ENCODE results near the gene SCAPER.

- no peak for TF ChIP-seq REST (IDR thresholded peaks at IDR 0.05; ENCODE audit: insufficient read depth in 1 of 2, low read depth in 2 of 2, low read length in 2 of 2)
- no peak for TF ChIP-seq POLR2AphosphoS5 (IDR thresholded peaks at IDR 0.05; ENCODE audit: low read depth, low read length)
- TF ChIP-seq TAF1 (IDR thresholded peaks at IDR 0.05; ENCODE audit: borderline replicate concordance, insufficient read depth, low read length) = no peak
Observed at GRCh38 chr15:76492538-76492937, 412.6 kb downstream of the SCAPER start.

Data from PFSK-1 (cell line).